WTC11 (cell line): ENCODE data around the gene VWA8. TPM values are rescaled to one million over a fixed set of nuclear protein-coding genes. Genes with fewer than 3 reads are reported as not detected.

Experiments
- ATAC-seq: fragments of 200-7000 bp; cut with Tn5 transposase; 2 replicates; pipeline ENCODE4 v1.10.0; 2021; ENCODE audit warnings: mild to moderate bottlenecking, moderate library complexity
- CTCF ChIA-PET: fragments of 300-600 bp; sonication (Branson Sonifier 250); formaldehyde crosslinking; loops from one replicate; lab custom pipeline; 2021; ENCODE audit warnings: antibody characterized with exemption; lab: Charles Lee
- POLR2A ChIA-PET: fragments of 350-600 bp; sonication (Branson Sonifier 250); formaldehyde crosslinking; loops from one replicate; lab custom pipeline; 2021; ENCODE audit warnings: antibody characterized with exemption; lab: Charles Lee
- DNase-seq: peaks from one replicate; pipeline ENCODE4 v3.0.0; 2021; ENCODE audit warnings: low spot score
- H3K27ac Mint-ChIP-seq: 2 replicates; pipeline ENCODE4 v1.8.0; 2021; ENCODE audit warnings: mixed read lengths
- H3K27me3 Mint-ChIP-seq: 2 replicates; pipeline ENCODE4 v1.8.0; 2021; ENCODE audit warnings: low read depth, mild to moderate bottlenecking, moderate library complexity, mixed read lengths
- H3K36me3 Mint-ChIP-seq: 2 replicates; pipeline ENCODE4 v1.8.0; 2021; ENCODE audit warnings: mixed read lengths
- H3K4me1 Mint-ChIP-seq: 2 replicates; pipeline ENCODE4 v1.8.0; 2022; ENCODE audit warnings: mixed read lengths
- H3K4me3 Mint-ChIP-seq: 2 replicates; pipeline ENCODE4 v1.8.0; 2021; ENCODE audit warnings: mild to moderate bottlenecking, moderate library complexity, mixed read lengths
- H3K9me3 Mint-ChIP-seq: 2 replicates; pipeline ENCODE4 v1.8.0; 2021; ENCODE audit warnings: mixed read lengths
- CDX4 ChIP-seq: fragments of 250-450 bp; sonication (Bioruptor Pico); IDR thresholded peaks from 2 replicates; pipeline ENCODE4 v1.9.0; 2021; ENCODE audit warnings: moderate library complexity, mild to moderate bottlenecking, inconsistent platforms, borderline replicate concordance
- CREM ChIP-seq: sonication (generic); formaldehyde crosslinking; IDR thresholded peaks from 2 replicates; pipeline ENCODE4 v1.8.1; 2022; ENCODE audit warnings: mild to moderate bottlenecking, missing genetic modification reagents, moderate library complexity
- E2F1 ChIP-seq: sonication (generic); formaldehyde crosslinking; IDR thresholded peaks from 2 replicates; pipeline ENCODE4 v1.8.0; 2022; ENCODE audit warnings: mild to moderate bottlenecking, missing genetic modification reagents
- FOXP4 ChIP-seq: sonication (generic); formaldehyde crosslinking; IDR thresholded peaks from 2 replicates; pipeline ENCODE4 v1.8.0; 2022; ENCODE audit warnings: mild to moderate bottlenecking, missing genetic modification reagents
- IRF1 ChIP-seq: sonication (generic); formaldehyde crosslinking; IDR thresholded peaks from 2 replicates; pipeline ENCODE4 v1.8.0; 2023; ENCODE audit warnings: missing genetic modification reagents
- IRF2 ChIP-seq: sonication (generic); formaldehyde crosslinking; IDR thresholded peaks from 2 replicates; pipeline ENCODE4 v1.8.0; 2022; ENCODE audit warnings: low read depth, missing genetic modification reagents, borderline replicate concordance
- JAZF1 ChIP-seq: fragments of 250-450 bp; sonication (Bioruptor Pico); IDR thresholded peaks from 2 replicates; pipeline ENCODE4 v1.9.0; 2021; ENCODE audit warnings: moderate library complexity, mild to moderate bottlenecking, inconsistent platforms
- NFE2L1 ChIP-seq: sonication (generic); formaldehyde crosslinking; IDR thresholded peaks from 2 replicates; pipeline ENCODE4 v1.8.1; 2023; ENCODE audit warnings: missing genetic modification reagents
- SOX15 ChIP-seq: fragments of 250-450 bp; sonication (Bioruptor Pico); IDR thresholded peaks from 2 replicates; pipeline ENCODE4 v1.9.0; 2021; ENCODE audit warnings: mild to moderate bottlenecking
- SP1 ChIP-seq: sonication (generic); formaldehyde crosslinking; conservative IDR thresholded peaks from 2 replicates; pipeline ENCODE4 v1.8.1; 2022; ENCODE audit warnings: missing genetic modification reagents
- STAT6 ChIP-seq: sonication (generic); formaldehyde crosslinking; conservative IDR thresholded peaks from 2 replicates; pipeline ENCODE4 v1.8.1; 2023; ENCODE audit warnings: mild to moderate bottlenecking, low read depth, missing genetic modification reagents, moderate library complexity
- TEAD1 ChIP-seq: sonication (generic); formaldehyde crosslinking; IDR thresholded peaks from 2 replicates; pipeline ENCODE4 v1.8.0; 2022; ENCODE audit warnings: mild to moderate bottlenecking, missing genetic modification reagents
- TEAD4 ChIP-seq: sonication (generic); formaldehyde crosslinking; IDR thresholded peaks from 2 replicates; pipeline ENCODE4 v1.8.0; 2022; ENCODE audit warnings: mild to moderate bottlenecking, missing genetic modification reagents
- ZMAT4 ChIP-seq: fragments of 250-450 bp; sonication (Bioruptor Pico); IDR thresholded peaks from 2 replicates; pipeline ENCODE4 v1.9.0; 2021; ENCODE audit warnings: mild to moderate bottlenecking
- ZNF121 ChIP-seq: sonication (generic); formaldehyde crosslinking; IDR thresholded peaks from 2 replicates; pipeline ENCODE4 v1.8.0; 2023; ENCODE audit warnings: missing genetic modification reagents
- ZNF281 ChIP-seq: sonication (generic); formaldehyde crosslinking; IDR thresholded peaks from 2 replicates; pipeline ENCODE4 v1.8.0; 2023; ENCODE audit warnings: mild to moderate bottlenecking, missing genetic modification reagents
- ZNF425 ChIP-seq: fragments of 250-450 bp; sonication (Bioruptor Pico); conservative IDR thresholded peaks from 2 replicates; pipeline ENCODE4 v1.9.0; 2021; ENCODE audit warnings: mild to moderate bottlenecking
- total RNA-seq: library from RNA; stranded (reverse); gene quantifications from 3 replicates; pipeline ENCODE4 v1.2.3, GENCODE V29; 2021

Gene VWA8
- total RNA-seq, 1 experiment from 2014 or later = 19.9 TPM

GRCh38 chr13:41579168-41579567 lies 381.7 kb downstream of the VWA8 start (continued):
- no peak for TF ChIP-seq ZNF281

GRCh38 chr13:41578371-41578770 lies 382.5 kb downstream of the VWA8 start:
- Mint-ChIP-seq H3K4me3 (no peak overlapping the region), H3K36me3 (peaks cover 10% of the 10 kb centered on the region), H3K27ac (no peak overlapping the region), H3K9me3 (no peaks in the 10 kb centered on the region), H3K27me3 (no peaks in the 10 kb centered on the region), H3K4me1 (peaks cover 5% of the 10 kb centered on the region)
- ChIA-PET POLR2A (no interaction called here), CTCF (no interaction called here)
- no peak for ATAC-seq
- TF ChIP-seq IRF2 (CRISPR knock-in tag) (no peak), SOX15 (CRISPR knock-in tag) (no peak)
- no peak for DNase-seq

GRCh38 chr13:41577436-41577835 lies 383.5 kb downstream of the VWA8 start:
- ChIA-PET CTCF (no interaction called here), POLR2A (no interaction called here)
- no peaks in the 10 kb centered on the region for H3K4me1 Mint-ChIP-seq
- no peaks in the 10 kb centered on the region for H3K27me3 Mint-ChIP-seq
- no peak overlapping the region for H3K27ac Mint-ChIP-seq
- DNase-seq (no peak), ATAC-seq (no peak)
- H3K36me3 Mint-ChIP-seq = peaks cover 7% of the 10 kb centered on the region
- no peaks in the 10 kb centered on the region for H3K9me3 Mint-ChIP-seq
- H3K4me3 Mint-ChIP-seq = no peak overlapping the region
- TF ChIP-seq IRF1 (CRISPR knock-in tag) (no peak), SOX15 (CRISPR knock-in tag) (no peak), E2F1 (CRISPR knock-in tag) (no peak), CREM (no peak), TEAD1 (no peak), ZNF425 (no peak), ZNF121 (CRISPR knock-in tag) (no peak), NFE2L1 (CRISPR knock-in tag) (no peak), SP1 (CRISPR knock-in tag) (no peak), TEAD4 (no peak), JAZF1 (CRISPR knock-in tag) (no peak), FOXP4 (CRISPR knock-in tag) (no peak), STAT6 (CRISPR knock-in tag) (no peak), CDX4 (CRISPR knock-in tag) (no peak), ZMAT4 (CRISPR knock-in tag) (no peak)
